GM12878 (cell line): ENCODE measurements around the gene ZMIZ1.

Source experiments
- CTCF ChIP-seq, 3 experiments: IDR thresholded peaks in 2 of 3; conservative IDR thresholded peaks in 1 of 3; 2 replicates each; pipeline ENCODE4 v1.5.1; 2011; ENCODE audit warnings: low read depth in 3 of 3, low read length in 3 of 3, mild to moderate bottlenecking in 3 of 3, control low read depth in 2 of 3, moderate library complexity in 2 of 3, inconsistent platforms in 1 of 3, mixed read lengths in 1 of 3; ENCODE audit not compliant: control insufficient read depth in 2 of 3, insufficient read depth in 1 of 3; ENCODE audit errors: extremely low read depth in 1 of 3
- SMC3 ChIP-seq: IDR thresholded peaks from 2 replicates; pipeline ENCODE4 v1.6.1; 2011; ENCODE audit warnings: low read length, improper control_type of control experiment, borderline replicate concordance

GRCh38 chr10:79071396-79071923 lies 2.7 kb downstream of the ZMIZ1 start:
- TF ChIP-seq CTCF (IDR thresholded peaks at IDR 0.05 in 2 of 3, conservative IDR thresholded peaks at IDR 0.05 in 1 of 3; ENCODE audit: control insufficient read depth in 2 of 3, extremely low read depth in 1 of 3, insufficient read depth in 1 of 3, low read depth in 3 of 3, low read length in 3 of 3) (no peak), SMC3 (no peak)
